ENCODE results near the gene IL1RL2.

DNA sequence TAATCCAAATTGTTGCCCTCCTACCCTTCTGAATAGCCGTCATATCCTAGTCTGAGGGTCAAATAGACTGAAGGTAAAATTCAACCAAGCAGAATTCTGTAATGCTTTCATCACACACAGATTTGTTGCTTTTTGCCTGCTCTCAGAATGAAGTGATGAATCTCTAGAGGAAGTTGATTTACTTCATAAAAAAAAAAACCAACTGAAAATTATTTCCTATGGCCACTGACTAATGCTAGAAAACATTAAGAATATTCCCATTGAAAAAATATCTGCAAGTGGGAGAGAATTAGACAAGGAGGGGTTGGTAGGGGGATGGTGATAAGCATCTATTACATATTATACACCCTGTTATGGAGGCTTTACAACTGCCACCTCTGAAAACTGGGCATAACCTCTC lies 2.3 kb upstream of the IL1RL2 start:
- TF ChIP-seq, protein P1, sequence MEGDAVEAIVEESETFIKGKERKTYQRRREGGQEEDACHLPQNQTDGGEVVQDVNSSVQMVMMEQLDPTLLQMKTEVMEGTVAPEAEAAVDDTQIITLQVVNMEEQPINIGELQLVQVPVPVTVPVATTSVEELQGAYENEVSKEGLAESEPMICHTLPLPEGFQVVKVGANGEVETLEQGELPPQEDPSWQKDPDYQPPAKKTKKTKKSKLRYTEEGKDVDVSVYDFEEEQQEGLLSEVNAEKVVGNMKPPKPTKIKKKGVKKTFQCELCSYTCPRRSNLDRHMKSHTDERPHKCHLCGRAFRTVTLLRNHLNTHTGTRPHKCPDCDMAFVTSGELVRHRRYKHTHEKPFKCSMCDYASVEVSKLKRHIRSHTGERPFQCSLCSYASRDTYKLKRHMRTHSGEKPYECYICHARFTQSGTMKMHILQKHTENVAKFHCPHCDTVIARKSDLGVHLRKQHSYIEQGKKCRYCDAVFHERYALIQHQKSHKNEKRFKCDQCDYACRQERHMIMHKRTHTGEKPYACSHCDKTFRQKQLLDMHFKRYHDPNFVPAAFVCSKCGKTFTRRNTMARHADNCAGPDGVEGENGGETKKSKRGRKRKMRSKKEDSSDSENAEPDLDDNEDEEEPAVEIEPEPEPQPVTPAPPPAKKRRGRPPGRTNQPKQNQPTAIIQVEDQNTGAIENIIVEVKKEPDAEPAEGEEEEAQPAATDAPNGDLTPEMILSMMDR (IDR thresholded peaks at IDR 0.05) = no peak
- TF ChIP-seq EP300 (IDR thresholded peaks at IDR 0.05) = no peak

All from ovary (tissue), 3 donors.